ENCODE data around the gene LZTS2.

Gene LZTS2

GRCh38 chr10:100993986-100994708, 5.5 kb upstream of the LZTS2 start (continued):
- TF ChIP-seq TCF7L2 (IDR thresholded peaks at IDR 0.05; ENCODE audit: borderline replicate concordance, low read depth, low read length) (no peak), ZNF214 (tag by site-specific recombination; IDR thresholded peaks at IDR 0.05; ENCODE audit: borderline replicate concordance) (no peak), ZNF660 (tag by site-specific recombination; IDR thresholded peaks at IDR 0.05) (0 out of 2 replicates have a peak, but pooled peaks have one; percentile 17), ZSCAN5A (tag by site-specific recombination; IDR thresholded peaks at IDR 0.05) (no peak), ZSCAN23 (tag by site-specific recombination; IDR thresholded peaks at IDR 0.05) (no peak), ZNF639 (tag by site-specific recombination; IDR thresholded peaks at IDR 0.05) (no peak), ZXDB (tag by site-specific recombination; IDR thresholded peaks at IDR 0.05) (no peak), ZNF175 (tag by site-specific recombination; IDR thresholded peaks at IDR 0.05) (no peak), ZNF114 (tag by site-specific recombination; IDR thresholded peaks at IDR 0.05) (no peak)

- Histone ChIP-seq H3K27ac (ENCODE audit: extremely low read depth, low read depth, low read length) (no peak overlapping the region), H3K4me1 (ENCODE audit: control insufficient read depth, insufficient read depth, low read length) (peaks cover 6% of the 10 kb centered on the region), H3K4me3 (ENCODE audit: low read depth, low read length) (no peak overlapping the region), H3K9me3 (ENCODE audit: control insufficient read depth, insufficient read depth, low read depth, low read length) (no peaks in the 10 kb centered on the region), H3K36me3 (ENCODE audit: control insufficient read depth in 2 of 2, insufficient read depth in 1 of 2, low read length in 2 of 2) (peaks cover 13 to 38% of the 10 kb centered on the region in 2 experiments)
- ChIA-PET CTCF (interaction anchor here (0.6 to 16.6 kb wide), 7 partner anchors 14 to 198 kb away, joined by 3 to 274 read pairs (median 5); no protein-coding TSS in a partner anchor), POLR2A (interaction anchor here (0.6 kb wide), 1 partner anchor 10 kb away, joined by 3 read pairs; no protein-coding TSS in a partner anchor)
- TF ChIP-seq ZNF214 (tag by site-specific recombination; IDR thresholded peaks at IDR 0.05; ENCODE audit: borderline replicate concordance) (no peak), ZNF654 (tag by site-specific recombination; IDR thresholded peaks at IDR 0.05; ENCODE audit: low read depth) (no peak), ZNF311 (tag by site-specific recombination; IDR thresholded peaks at IDR 0.05; ENCODE audit: borderline replicate concordance) (no peak), ZNF777 (tag by site-specific recombination; IDR thresholded peaks at IDR 0.05; ENCODE audit: borderline replicate concordance) (no peak), KLF9 (tag by site-specific recombination; IDR thresholded peaks at IDR 0.05; ENCODE audit: low read depth) (no peak), ZNF184 (tag by site-specific recombination; IDR thresholded peaks at IDR 0.05) (no peak), ZNF416 (tag by site-specific recombination; IDR thresholded peaks at IDR 0.05) (no peak), ZNF658 (tag by site-specific recombination; IDR thresholded peaks at IDR 0.05) (no peak), ZNF133 (tag by site-specific recombination; IDR thresholded peaks at IDR 0.05) (no peak)
Measured at GRCh38 chr10:100995181-100995580, 4.4 kb upstream of the LZTS2 start.

- H3K36me3 ChIP-seq (ENCODE audit: control insufficient read depth in 2 of 2, insufficient read depth in 1 of 2, low read length in 2 of 2), result peaks cover 4 to 32% of the 10 kb centered on the region in 2 experiments
- no peaks in the 10 kb centered on the region for H3K9me3 ChIP-seq (ENCODE audit: control insufficient read depth, insufficient read depth, low read depth, low read length)
- peak overlapping the region; percentile 57 for H3K4me3 ChIP-seq (ENCODE audit: low read depth, low read length)
- ChIA-PET POLR2A (interaction anchor here (0.5 to 2.4 kb wide), 7 partner anchors 9 to 145 kb away, joined by 3 to 14 read pairs (median 6); partner anchors contain the start of genes PDZD7 and SFXN3), CTCF (interaction anchor here (0.6 to 16.6 kb wide), 19 partner anchors 10 to 1190 kb away, joined by 3 to 274 read pairs (median 4); partner anchors contain the start of genes MRPL43 and TWNK)
- H3K27ac ChIP-seq (ENCODE audit: extremely low read depth, low read depth, low read length), result peak overlapping the region; percentile 94
- peaks cover 8% of the 10 kb centered on the region for H3K4me1 ChIP-seq (ENCODE audit: control insufficient read depth, insufficient read depth, low read length)
- TF ChIP-seq MZF1 (tag by site-specific recombination; IDR thresholded peaks at IDR 0.05; ENCODE audit: borderline replicate concordance) (no peak), GFI1B (tag by site-specific recombination; IDR thresholded peaks at IDR 0.05) (no peak), TRIM28 (IDR thresholded peaks at IDR 0.05; ENCODE audit: borderline replicate concordance, low read length) (no peak), BCL11A (tag by site-specific recombination; IDR thresholded peaks at IDR 0.05; ENCODE audit: low read depth) (no peak), ZNF639 (tag by site-specific recombination; IDR thresholded peaks at IDR 0.05) (no peak), ZBTB1 (tag by site-specific recombination; IDR thresholded peaks at IDR 0.05) (no peak), ZNF138 (tag by site-specific recombination; IDR thresholded peaks at IDR 0.05; ENCODE audit: borderline replicate concordance) (no peak), ZNF76 (tag by site-specific recombination; IDR thresholded peaks at IDR 0.05; ENCODE audit: borderline replicate concordance, low read depth) (no peak; the same call in 1 of the 2 replicates), ZNF530 (tag by site-specific recombination; IDR thresholded peaks at IDR 0.05; ENCODE audit: low read depth) (no peak), KLF9 (tag by site-specific recombination; IDR thresholded peaks at IDR 0.05; ENCODE audit: low read depth) (peak; percentile 87), ZFP37 (tag by site-specific recombination; IDR thresholded peaks at IDR 0.05) (0 out of 2 replicates have a peak, but pooled peaks have one; percentile 0)
- TF ChIP-seq, protein P1, sequence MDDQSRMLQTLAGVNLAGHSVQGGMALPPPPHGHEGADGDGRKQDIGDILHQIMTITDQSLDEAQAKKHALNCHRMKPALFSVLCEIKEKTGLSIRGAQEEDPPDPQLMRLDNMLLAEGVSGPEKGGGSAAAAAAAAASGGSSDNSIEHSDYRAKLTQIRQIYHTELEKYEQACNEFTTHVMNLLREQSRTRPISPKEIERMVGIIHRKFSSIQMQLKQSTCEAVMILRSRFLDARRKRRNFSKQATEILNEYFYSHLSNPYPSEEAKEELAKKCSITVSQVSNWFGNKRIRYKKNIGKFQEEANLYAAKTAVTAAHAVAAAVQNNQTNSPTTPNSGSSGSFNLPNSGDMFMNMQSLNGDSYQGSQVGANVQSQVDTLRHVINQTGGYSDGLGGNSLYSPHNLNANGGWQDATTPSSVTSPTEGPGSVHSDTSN (CRISPR knock-in tag; IDR thresholded peaks at IDR 0.05), result 0 out of 2 replicates have a peak, but pooled peaks have one; percentile 21
Measured at GRCh38 chr10:100996678-100997359, 2.8 kb upstream of the LZTS2 start.
